Trophoblast cell (in vitro differentiated cells and primary cell): Measurements from ENCODE around the gene POU2F1.

Experiments
- DNase-seq, 2 donors: peaks; one replicate each; pipeline ENCODE4 v3.0.0-alpha.2; 2016
- H2AFZ ChIP-seq: 2 replicates; pipeline ENCODE4 v1.6.1; 2013; ENCODE audit warnings: low read length, moderate library complexity, mild to moderate bottlenecking; ENCODE audit not compliant: insufficient read depth, poor library complexity
- H2AK5ac ChIP-seq: 2 replicates; pipeline ENCODE4 v1.6.1; 2013; ENCODE audit warnings: mild to moderate bottlenecking, low read length
- H2BK120ac ChIP-seq: 2 replicates; pipeline ENCODE4 v1.6.1; 2013; ENCODE audit warnings: low read length, mild to moderate bottlenecking, moderate library complexity; ENCODE audit not compliant: insufficient read depth, poor library complexity
- H2BK12ac ChIP-seq: 2 replicates; pipeline ENCODE4 v1.6.1; 2013; ENCODE audit warnings: mild to moderate bottlenecking, low read length, moderate library complexity
- H2BK5ac ChIP-seq: 2 replicates; pipeline ENCODE4 v1.6.1; 2013; ENCODE audit warnings: low read length, low read depth, moderate library complexity, mild to moderate bottlenecking; ENCODE audit not compliant: poor library complexity
- H3K14ac ChIP-seq: 2 replicates; pipeline ENCODE4 v1.6.1; 2013; ENCODE audit warnings: mild to moderate bottlenecking, low read length
- H3K18ac ChIP-seq: 2 replicates; pipeline ENCODE4 v1.6.1; 2013; ENCODE audit warnings: mild to moderate bottlenecking, low read length
- H3K23ac ChIP-seq: 2 replicates; pipeline ENCODE4 v1.6.1; 2013; ENCODE audit warnings: low read length
- H3K27ac ChIP-seq: 2 replicates; pipeline ENCODE4 v1.5.1; 2013; ENCODE audit warnings: low read depth, mild to moderate bottlenecking, inconsistent platforms, low read length, moderate library complexity
- H3K27me3 ChIP-seq: 2 replicates; pipeline ENCODE4 v1.6.1; 2013; ENCODE audit warnings: inconsistent platforms, mild to moderate bottlenecking, low read length, moderate library complexity; ENCODE audit not compliant: insufficient read depth
- H3K36me3 ChIP-seq, 2 experiments: 1 replicate in 1 of 2; 2 replicates in 1 of 2; pipeline ENCODE4 v1.6.1; 2013; ENCODE audit warnings: low read length in 2 of 2, mild to moderate bottlenecking in 2 of 2, moderate library complexity in 1 of 2; ENCODE audit not compliant: insufficient read depth in 2 of 2, control insufficient read depth in 1 of 2
- H3K4ac ChIP-seq: 2 replicates; pipeline ENCODE4 v1.6.1; 2013; ENCODE audit warnings: low read depth, mild to moderate bottlenecking, low read length, moderate library complexity
- H3K4me1 ChIP-seq, 2 experiments: 1 replicate in 1 of 2; 2 replicates in 1 of 2; pipeline ENCODE4 v1.6.1; 2013; ENCODE audit warnings: low read length in 2 of 2, mild to moderate bottlenecking in 2 of 2, moderate library complexity in 1 of 2; ENCODE audit not compliant: insufficient read depth in 2 of 2, control insufficient read depth in 1 of 2
- H3K4me2 ChIP-seq: 2 replicates; pipeline ENCODE4 v1.6.1; 2013; ENCODE audit warnings: inconsistent platforms, mild to moderate bottlenecking, low read length, moderate library complexity
- H3K4me3 ChIP-seq: 2 replicates; pipeline ENCODE4 v1.5.1; 2013; ENCODE audit warnings: mild to moderate bottlenecking, low read depth, low read length, inconsistent platforms
- H3K79me1 ChIP-seq: one replicate; pipeline ENCODE4 v1.6.1; 2013; ENCODE audit warnings: low read length
- H3K79me2 ChIP-seq: 2 replicates; pipeline ENCODE4 v1.6.1; 2013; ENCODE audit warnings: low read length, mild to moderate bottlenecking; ENCODE audit not compliant: control insufficient read depth, insufficient read depth, poor library complexity
- H3K9ac ChIP-seq: 2 replicates; pipeline ENCODE4 v1.6.1; 2013; ENCODE audit warnings: mild to moderate bottlenecking, low read length
- H3K9me3 ChIP-seq: 2 replicates; pipeline ENCODE4 v1.6.1; 2013; ENCODE audit warnings: low read depth, mild to moderate bottlenecking, control low read depth, inconsistent platforms, low read length; ENCODE audit not compliant: insufficient read depth
- H4K12ac ChIP-seq: 2 replicates; pipeline ENCODE4 v1.6.1; 2013; ENCODE audit warnings: low read depth, mild to moderate bottlenecking, low read length, moderate library complexity
- H4K8ac ChIP-seq: 2 replicates; pipeline ENCODE4 v1.6.1; 2013; ENCODE audit warnings: low read depth, mild to moderate bottlenecking, low read length, moderate library complexity
- H4K91ac ChIP-seq: one replicate; pipeline ENCODE4 v1.6.1; 2013; ENCODE audit warnings: low read depth, mild to moderate bottlenecking, low read length, moderate library complexity
- WGBS: extraction: QIAGEN DNeasy Blood & Tissue Kit; methylation state at CpG from one replicate; pipeline ENCODE4 v1.1.7; 2013; ENCODE audit warnings: missing lambda C conversion rate; ENCODE audit not compliant: insufficient read length, insufficient coverage; ENCODE audit errors: extremely low coverage; 5-methylcytosine and 5-hydroxymethylcytosine counted together

Gene POU2F1

GRCh38 chr1:167344615-167345385 lies 124.1 kb downstream of the POU2F1 start:
- DNase-seq = no peak
- Histone ChIP-seq H3K36me3 (peaks cover 0 to 3% of the 10 kb centered on the region in 2 experiments), H3K4me1 (no peaks in the 10 kb centered on the region), H3K27ac (no peak overlapping the region), H3K4ac (no peak overlapping the region), H3K79me2 (no peaks in the 10 kb centered on the region), H4K8ac (no peak overlapping the region), H3K79me1 (no peaks in the 10 kb centered on the region), H3K4me2 (no peak overlapping the region), H2BK12ac (no peak overlapping the region), H3K9me3 (no peaks in the 10 kb centered on the region), H4K91ac (no peak overlapping the region), H3K23ac (no peak overlapping the region), H3K18ac (no peak overlapping the region), H2BK120ac (no peak overlapping the region), H3K14ac (no peak overlapping the region), H2AK5ac (no peak overlapping the region), H3K4me3 (no peak overlapping the region), H2BK5ac (no peak overlapping the region), H3K27me3 (no peaks in the 10 kb centered on the region), H3K9ac (no peak overlapping the region), H4K12ac (no peak overlapping the region), H2AFZ (no peak overlapping the region)
- no CpG with 5 or more reads among the region's 10 CpGs for WGBS

GRCh38 chr1:167345386-167345733 lies 124.7 kb downstream of the POU2F1 start:
- Histone ChIP-seq H3K18ac (no peak overlapping the region), H3K4me2 (no peak overlapping the region), H3K27me3 (no peaks in the 10 kb centered on the region), H3K4me1 (no peaks in the 10 kb centered on the region), H3K14ac (no peak overlapping the region), H3K9me3 (no peaks in the 10 kb centered on the region), H2BK120ac (no peak overlapping the region), H3K9ac (no peak overlapping the region), H2BK5ac (no peak overlapping the region), H4K91ac (no peak overlapping the region), H4K8ac (no peak overlapping the region), H4K12ac (no peak overlapping the region), H3K27ac (no peak overlapping the region), H3K79me1 (no peaks in the 10 kb centered on the region), H3K4ac (no peak overlapping the region), H2BK12ac (no peak overlapping the region), H3K36me3 (peaks cover 0 to 3% of the 10 kb centered on the region in 2 experiments), H3K4me3 (no peak overlapping the region), H2AK5ac (no peak overlapping the region), H3K23ac (no peak overlapping the region), H3K79me2 (no peaks in the 10 kb centered on the region), H2AFZ (no peak overlapping the region)
- no peak for DNase-seq
- WGBS = no CpG with 5 or more reads among the region's 1 CpG

- no peak overlapping the region for H4K12ac ChIP-seq
- no CpG with 5 or more reads among the region's 6 CpGs for WGBS
- H3K4me2 ChIP-seq = no peak overlapping the region
- no peak overlapping the region for H4K8ac ChIP-seq
- H2AK5ac ChIP-seq = no peak overlapping the region
- no peak overlapping the region for H2BK120ac ChIP-seq
- no peak overlapping the region for H3K23ac ChIP-seq
- H3K27ac ChIP-seq = no peak overlapping the region
- no peaks in the 10 kb centered on the region for H3K79me1 ChIP-seq
- no peaks in the 10 kb centered on the region for H3K79me2 ChIP-seq
- no peak overlapping the region for H3K9ac ChIP-seq
- no peaks in the 10 kb centered on the region for H3K36me3 ChIP-seq
- no peak overlapping the region for H4K91ac ChIP-seq
- no peak overlapping the region for H3K14ac ChIP-seq
- no peak overlapping the region for H3K18ac ChIP-seq
- H3K4ac ChIP-seq = no peak overlapping the region
- H2BK12ac ChIP-seq = no peak overlapping the region
- H3K4me1 ChIP-seq = no peaks in the 10 kb centered on the region
- no peak overlapping the region for H3K4me3 ChIP-seq
- no peaks in the 10 kb centered on the region for H3K27me3 ChIP-seq
- no peak overlapping the region for H2AFZ ChIP-seq
- DNase-seq = no peak
- H3K9me3 ChIP-seq = no peaks in the 10 kb centered on the region
- H2BK5ac ChIP-seq = no peak overlapping the region
Measured at GRCh38 chr1:167357305-167357704, 136.6 kb downstream of the POU2F1 start.

- Histone ChIP-seq H4K8ac (no peak overlapping the region), H2AFZ (no peak overlapping the region), H3K4me1 (no peaks in the 10 kb centered on the region), H2AK5ac (no peak overlapping the region), H3K27ac (no peak overlapping the region), H3K4me3 (no peak overlapping the region), H4K91ac (no peak overlapping the region), H2BK120ac (no peak overlapping the region), H2BK12ac (no peak overlapping the region), H3K4me2 (no peak overlapping the region), H3K79me1 (no peaks in the 10 kb centered on the region), H3K18ac (no peak overlapping the region), H3K9ac (no peak overlapping the region), H3K4ac (no peak overlapping the region), H3K23ac (no peak overlapping the region), H3K9me3 (no peaks in the 10 kb centered on the region), H3K79me2 (no peaks in the 10 kb centered on the region), H3K36me3 (no peaks in the 10 kb centered on the region), H2BK5ac (no peak overlapping the region), H4K12ac (no peak overlapping the region), H3K27me3 (no peaks in the 10 kb centered on the region), H3K14ac (no peak overlapping the region)
- no CpG with 5 or more reads among the region's 4 CpGs for WGBS
- no peak for DNase-seq
Measured at GRCh38 chr1:167359295-167359694, 138.6 kb downstream of the POU2F1 start.
